ENCODE results near the gene THBS4. TPM values are rescaled to one million over a fixed set of nuclear protein-coding genes. Genes with fewer than 3 reads are reported as not detected.

The THBS4 gene
- total and polyA plus RNA-seq, 10 of the 15 experiments (the other 5 are each of a cell fraction or from before 2014, with no cell fraction given) = 0.31 to 1.7 (median 0.75) TPM

DNA sequence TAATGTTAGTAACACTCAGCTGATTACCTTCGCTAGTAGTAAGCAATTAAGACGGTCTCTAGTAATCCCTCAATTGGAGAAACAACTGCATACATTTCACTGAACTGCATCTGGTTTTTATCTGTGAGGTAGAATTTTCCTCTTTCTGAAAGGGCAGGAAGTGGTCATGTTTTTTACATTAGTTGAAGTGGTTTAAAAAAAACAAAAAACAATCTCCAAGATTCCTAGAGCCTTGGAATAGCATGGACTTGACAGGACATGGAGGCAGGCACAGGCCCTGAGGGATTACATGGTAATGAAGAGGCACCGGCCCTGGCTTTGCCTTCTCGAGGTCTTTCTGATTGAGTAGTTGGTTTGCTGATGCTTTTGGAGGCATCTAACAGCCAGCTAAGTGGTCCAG, 25.8 kb downstream of the THBS4 start (continued):
- TF ChIP-seq, protein P1, sequence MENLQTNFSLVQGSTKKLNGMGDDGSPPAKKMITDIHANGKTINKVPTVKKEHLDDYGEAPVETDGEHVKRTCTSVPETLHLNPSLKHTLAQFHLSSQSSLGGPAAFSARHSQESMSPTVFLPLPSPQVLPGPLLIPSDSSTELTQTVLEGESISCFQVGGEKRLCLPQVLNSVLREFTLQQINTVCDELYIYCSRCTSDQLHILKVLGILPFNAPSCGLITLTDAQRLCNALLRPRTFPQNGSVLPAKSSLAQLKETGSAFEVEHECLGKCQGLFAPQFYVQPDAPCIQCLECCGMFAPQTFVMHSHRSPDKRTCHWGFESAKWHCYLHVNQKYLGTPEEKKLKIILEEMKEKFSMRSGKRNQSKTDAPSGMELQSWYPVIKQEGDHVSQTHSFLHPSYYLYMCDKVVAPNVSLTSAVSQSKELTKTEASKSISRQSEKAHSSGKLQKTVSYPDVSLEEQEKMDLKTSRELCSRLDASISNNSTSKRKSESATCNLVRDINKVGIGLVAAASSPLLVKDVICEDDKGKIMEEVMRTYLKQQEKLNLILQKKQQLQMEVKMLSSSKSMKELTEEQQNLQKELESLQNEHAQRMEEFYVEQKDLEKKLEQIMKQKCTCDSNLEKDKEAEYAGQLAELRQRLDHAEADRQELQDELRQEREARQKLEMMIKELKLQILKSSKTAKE (IDR thresholded peaks at IDR 0.05; ENCODE audit: low read depth, poor library complexity, severe bottlenecking) = no peak
- TF ChIP-seq NR2C2 (IDR thresholded peaks at IDR 0.05; ENCODE audit: borderline replicate concordance, control insufficient read depth, insufficient read length, low read depth) (no peak), CEBPB (IDR thresholded peaks at IDR 0.05; ENCODE audit: borderline replicate concordance in 1 of 2, low read depth in 2 of 2, low read length in 2 of 2) (no peak), ZBED1 (IDR thresholded peaks at IDR 0.05; ENCODE audit: borderline replicate concordance) (no peak), CREB1 (IDR thresholded peaks at IDR 0.05; ENCODE audit: low read depth) (no peak), IRF4 (IDR thresholded peaks at IDR 0.05; ENCODE audit: low read depth, low read length) (no peak), BHLHE40 (IDR thresholded peaks at IDR 0.05; ENCODE audit: borderline replicate concordance in 1 of 2, low read depth in 2 of 2, low read length in 1 of 2) (no peak), NFYB (IDR thresholded peaks at IDR 0.05; ENCODE audit: insufficient read depth, low read depth, low read length) (no peak)
- TF ChIP-seq, protein P2, sequence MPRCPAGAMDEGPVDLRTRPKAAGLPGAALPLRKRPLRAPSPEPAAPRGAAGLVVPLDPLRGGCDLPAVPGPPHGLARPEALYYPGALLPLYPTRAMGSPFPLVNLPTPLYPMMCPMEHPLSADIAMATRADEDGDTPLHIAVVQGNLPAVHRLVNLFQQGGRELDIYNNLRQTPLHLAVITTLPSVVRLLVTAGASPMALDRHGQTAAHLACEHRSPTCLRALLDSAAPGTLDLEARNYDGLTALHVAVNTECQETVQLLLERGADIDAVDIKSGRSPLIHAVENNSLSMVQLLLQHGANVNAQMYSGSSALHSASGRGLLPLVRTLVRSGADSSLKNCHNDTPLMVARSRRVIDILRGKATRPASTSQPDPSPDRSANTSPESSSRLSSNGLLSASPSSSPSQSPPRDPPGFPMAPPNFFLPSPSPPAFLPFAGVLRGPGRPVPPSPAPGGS (IDR thresholded peaks at IDR 0.05; ENCODE audit: borderline replicate concordance, insufficient read depth, low read depth, low read length, poor library complexity, severe bottlenecking) = no peak
- TF ChIP-seq, protein P3, sequence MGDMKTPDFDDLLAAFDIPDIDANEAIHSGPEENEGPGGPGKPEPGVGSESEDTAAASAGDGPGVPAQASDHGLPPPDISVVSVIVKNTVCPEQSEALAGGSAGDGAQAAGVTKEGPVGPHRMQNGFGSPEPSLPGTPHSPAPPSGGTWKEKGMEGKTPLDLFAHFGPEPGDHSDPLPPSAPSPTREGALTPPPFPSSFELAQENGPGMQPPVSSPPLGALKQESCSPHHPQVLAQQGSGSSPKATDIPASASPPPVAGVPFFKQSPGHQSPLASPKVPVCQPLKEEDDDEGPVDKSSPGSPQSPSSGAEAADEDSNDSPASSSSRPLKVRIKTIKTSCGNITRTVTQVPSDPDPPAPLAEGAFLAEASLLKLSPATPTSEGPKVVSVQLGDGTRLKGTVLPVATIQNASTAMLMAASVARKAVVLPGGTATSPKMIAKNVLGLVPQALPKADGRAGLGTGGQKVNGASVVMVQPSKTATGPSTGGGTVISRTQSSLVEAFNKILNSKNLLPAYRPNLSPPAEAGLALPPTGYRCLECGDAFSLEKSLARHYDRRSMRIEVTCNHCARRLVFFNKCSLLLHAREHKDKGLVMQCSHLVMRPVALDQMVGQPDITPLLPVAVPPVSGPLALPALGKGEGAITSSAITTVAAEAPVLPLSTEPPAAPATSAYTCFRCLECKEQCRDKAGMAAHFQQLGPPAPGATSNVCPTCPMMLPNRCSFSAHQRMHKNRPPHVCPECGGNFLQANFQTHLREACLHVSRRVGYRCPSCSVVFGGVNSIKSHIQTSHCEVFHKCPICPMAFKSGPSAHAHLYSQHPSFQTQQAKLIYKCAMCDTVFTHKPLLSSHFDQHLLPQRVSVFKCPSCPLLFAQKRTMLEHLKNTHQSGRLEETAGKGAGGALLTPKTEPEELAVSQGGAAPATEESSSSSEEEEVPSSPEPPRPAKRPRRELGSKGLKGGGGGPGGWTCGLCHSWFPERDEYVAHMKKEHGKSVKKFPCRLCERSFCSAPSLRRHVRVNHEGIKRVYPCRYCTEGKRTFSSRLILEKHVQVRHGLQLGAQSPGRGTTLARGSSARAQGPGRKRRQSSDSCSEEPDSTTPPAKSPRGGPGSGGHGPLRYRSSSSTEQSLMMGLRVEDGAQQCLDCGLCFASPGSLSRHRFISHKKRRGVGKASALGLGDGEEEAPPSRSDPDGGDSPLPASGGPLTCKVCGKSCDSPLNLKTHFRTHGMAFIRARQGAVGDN (IDR thresholded peaks at IDR 0.05) = no peak
- TF ChIP-seq, protein P4, sequence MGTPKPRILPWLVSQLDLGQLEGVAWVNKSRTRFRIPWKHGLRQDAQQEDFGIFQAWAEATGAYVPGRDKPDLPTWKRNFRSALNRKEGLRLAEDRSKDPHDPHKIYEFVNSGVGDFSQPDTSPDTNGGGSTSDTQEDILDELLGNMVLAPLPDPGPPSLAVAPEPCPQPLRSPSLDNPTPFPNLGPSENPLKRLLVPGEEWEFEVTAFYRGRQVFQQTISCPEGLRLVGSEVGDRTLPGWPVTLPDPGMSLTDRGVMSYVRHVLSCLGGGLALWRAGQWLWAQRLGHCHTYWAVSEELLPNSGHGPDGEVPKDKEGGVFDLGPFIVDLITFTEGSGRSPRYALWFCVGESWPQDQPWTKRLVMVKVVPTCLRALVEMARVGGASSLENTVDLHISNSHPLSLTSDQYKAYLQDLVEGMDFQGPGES (IDR thresholded peaks at IDR 0.05) = no peak

All from GM12878 (cell line).